ENCODE data around the gene TOPAZ1.
"Not testable (repeated sequence)": the region's sequence is repeated elsewhere in the genome, so short reads cannot be mapped to it uniquely, and the experiment has no call there.

Gene TOPAZ1

GRCh38 chr3:44342176-44342790, 100.6 kb downstream of the TOPAZ1 start:
- Histone ChIP-seq H2BK5ac (ENCODE audit: low read depth, low read length, poor library complexity, severe bottlenecking) (no peak overlapping the region), H4K8ac (ENCODE audit: low read length) (no peak overlapping the region)
- no CpG with 5 or more reads among the region's 1 CpG for WGBS

GRCh38 chr3:44343421-44343820, 101.7 kb downstream of the TOPAZ1 start:
- H3K14ac ChIP-seq (ENCODE audit: low read length in 2 of 2), result no peak overlapping the region
- H3K9me3 ChIP-seq (ENCODE audit: control insufficient read depth, low read length), result no peaks in the 10 kb centered on the region
- H2AFZ ChIP-seq (ENCODE audit: low read depth, low read length), result no peak overlapping the region
- H3K4me3 ChIP-seq (ENCODE audit: insufficient read depth in 1 of 2, low read depth in 1 of 2, low read length in 2 of 2), result no peak overlapping the region
- H4K91ac ChIP-seq (ENCODE audit: low read length), result no peak overlapping the region
- H3K4me2 ChIP-seq (ENCODE audit: low read length, poor library complexity, severe bottlenecking), result no peak overlapping the region
- H3K18ac ChIP-seq (ENCODE audit: low read depth in 1 of 2, low read length in 2 of 2), result no peak overlapping the region
- no peak overlapping the region for H2BK15ac ChIP-seq (ENCODE audit: low read depth, poor library complexity, severe bottlenecking)
- no peak overlapping the region for H3K4ac ChIP-seq (ENCODE audit: low read depth in 1 of 2, low read length in 2 of 2)
- no peak overlapping the region for H3K9ac ChIP-seq (ENCODE audit: low read length)
- peaks cover 24% of the 10 kb centered on the region for H3K79me1 ChIP-seq (replicated peaks; ENCODE audit: low read length, poor library complexity, severe bottlenecking)
- H2BK120ac ChIP-seq (ENCODE audit: low read depth, low read length), result no peak overlapping the region
- H2AK5ac ChIP-seq (ENCODE audit: low read length, severe bottlenecking), result no peak overlapping the region
- H2BK5ac ChIP-seq (ENCODE audit: low read depth, low read length, poor library complexity, severe bottlenecking), result no peak overlapping the region
- peak; percentile 51 for DNase-seq
- no peaks in the 10 kb centered on the region for H3K27me3 ChIP-seq (ENCODE audit: control insufficient read depth in 1 of 2, insufficient read depth in 1 of 2, low read length in 2 of 2)
- no peaks in the 10 kb centered on the region for H3K4me1 ChIP-seq (ENCODE audit: control insufficient read depth, insufficient read depth, low read depth, low read length)
- no peak overlapping the region for H4K8ac ChIP-seq (ENCODE audit: low read length)
- H2BK12ac ChIP-seq (ENCODE audit: low read length in 2 of 2), result no peak overlapping the region
- H3K36me3 ChIP-seq (ENCODE audit: control insufficient read depth in 1 of 2, insufficient read depth in 2 of 2, low read depth in 1 of 2, low read length in 2 of 2), result no peaks in the 10 kb centered on the region
- no peak overlapping the region for H3K23ac ChIP-seq (ENCODE audit: low read length in 2 of 2)
- H3K27ac ChIP-seq (ENCODE audit: low read length, poor library complexity, severe bottlenecking), result no peak overlapping the region

More at GRCh38 chr3:44342176-44342790, 100.6 kb downstream of the TOPAZ1 start:
- peak; percentile 73 for DNase-seq
- Histone ChIP-seq H3K27me3 (ENCODE audit: control insufficient read depth in 1 of 2, insufficient read depth in 1 of 2, low read length in 2 of 2) (no peaks in the 10 kb centered on the region), H3K27ac (ENCODE audit: low read length, poor library complexity, severe bottlenecking) (peak overlapping the region; percentile 40), H2AFZ (ENCODE audit: low read depth, low read length) (no peak overlapping the region), H2BK120ac (ENCODE audit: low read depth, low read length) (no peak overlapping the region), H3K4ac (ENCODE audit: low read depth in 1 of 2, low read length in 2 of 2) (no peak overlapping the region), H3K79me1 (replicated peaks; ENCODE audit: low read length, poor library complexity, severe bottlenecking) (peaks cover 21% of the 10 kb centered on the region), H3K9ac (ENCODE audit: low read length) (peak overlapping the region; percentile 30), H3K23ac (ENCODE audit: low read length in 2 of 2) (no peak overlapping the region), H3K36me3 (ENCODE audit: control insufficient read depth in 1 of 2, insufficient read depth in 2 of 2, low read depth in 1 of 2, low read length in 2 of 2) (no peaks in the 10 kb centered on the region), H3K4me2 (ENCODE audit: low read length, poor library complexity, severe bottlenecking) (no peak overlapping the region), H4K91ac (ENCODE audit: low read length) (no peak overlapping the region), H3K4me3 (ENCODE audit: insufficient read depth in 1 of 2, low read depth in 1 of 2, low read length in 2 of 2) (no peak overlapping the region), H3K18ac (ENCODE audit: low read depth in 1 of 2, low read length in 2 of 2) (no peak overlapping the region), H2AK5ac (ENCODE audit: low read length, severe bottlenecking) (no peak overlapping the region), H3K4me1 (ENCODE audit: control insufficient read depth, insufficient read depth, low read depth, low read length) (peaks cover 2% of the 10 kb centered on the region), H3K9me3 (ENCODE audit: control insufficient read depth, low read length) (no peaks in the 10 kb centered on the region), H2BK15ac (ENCODE audit: low read depth, poor library complexity, severe bottlenecking) (no peak overlapping the region), H3K14ac (ENCODE audit: low read length in 2 of 2) (no peak overlapping the region), H2BK12ac (ENCODE audit: low read length in 2 of 2) (no peak overlapping the region)

- not testable (repeated sequence) for H3K23ac ChIP-seq (ENCODE audit: low read length in 2 of 2); H3K9me3 ChIP-seq (ENCODE audit: control insufficient read depth, low read length)
Observed at GRCh38 chr3:44346590-44346989, 104.9 kb downstream of the TOPAZ1 start.

GRCh38 chr3:44348993-44349392, 107.3 kb downstream of the TOPAZ1 start:
- Histone ChIP-seq H2AK5ac (ENCODE audit: low read length, severe bottlenecking) (no peak overlapping the region), H3K4me1 (ENCODE audit: control insufficient read depth, insufficient read depth, low read depth, low read length) (no peaks in the 10 kb centered on the region), H2BK12ac (ENCODE audit: low read length in 2 of 2) (no peak overlapping the region), H3K4me2 (ENCODE audit: low read length, poor library complexity, severe bottlenecking) (no peak overlapping the region), H3K4ac (ENCODE audit: low read depth in 1 of 2, low read length in 2 of 2) (no peak overlapping the region), H2BK120ac (ENCODE audit: low read depth, low read length) (no peak overlapping the region), H3K36me3 (ENCODE audit: control insufficient read depth in 1 of 2, insufficient read depth in 2 of 2, low read depth in 1 of 2, low read length in 2 of 2) (no peaks in the 10 kb centered on the region), H4K8ac (ENCODE audit: low read length) (no peak overlapping the region), H3K27ac (ENCODE audit: low read length, poor library complexity, severe bottlenecking) (no peak overlapping the region), H3K9ac (ENCODE audit: low read length) (no peak overlapping the region), H2BK15ac (ENCODE audit: low read depth, poor library complexity, severe bottlenecking) (no peak overlapping the region), H3K9me3 (ENCODE audit: control insufficient read depth, low read length) (no peaks in the 10 kb centered on the region), H3K18ac (ENCODE audit: low read depth in 1 of 2, low read length in 2 of 2) (no peak overlapping the region), H3K14ac (ENCODE audit: low read length in 2 of 2) (no peak overlapping the region), H3K4me3 (ENCODE audit: insufficient read depth in 1 of 2, low read depth in 1 of 2, low read length in 2 of 2) (no peak overlapping the region), H2AFZ (ENCODE audit: low read depth, low read length) (no peak overlapping the region), H3K79me1 (replicated peaks; ENCODE audit: low read length, poor library complexity, severe bottlenecking) (peaks cover 21% of the 10 kb centered on the region), H4K91ac (ENCODE audit: low read length) (no peak overlapping the region), H3K27me3 (ENCODE audit: control insufficient read depth in 1 of 2, insufficient read depth in 1 of 2, low read length in 2 of 2) (no peaks in the 10 kb centered on the region), H3K23ac (ENCODE audit: low read length in 2 of 2) (no peak overlapping the region), H2BK5ac (ENCODE audit: low read depth, low read length, poor library complexity, severe bottlenecking) (no peak overlapping the region)
- DNase-seq, result no peak
- 95% methylated on average over 4 of the region's 6 CpGs for WGBS

More at GRCh38 chr3:44346590-44346989, 104.9 kb downstream of the TOPAZ1 start:
- not testable (repeated sequence) for H3K27me3 ChIP-seq (ENCODE audit: control insufficient read depth in 1 of 2, insufficient read depth in 1 of 2, low read length in 2 of 2); H2AK5ac ChIP-seq (ENCODE audit: low read length, severe bottlenecking); H3K27ac ChIP-seq (ENCODE audit: low read length, poor library complexity, severe bottlenecking); H2BK120ac ChIP-seq (ENCODE audit: low read depth, low read length); H2BK5ac ChIP-seq (ENCODE audit: low read depth, low read length, poor library complexity, severe bottlenecking); H3K4me2 ChIP-seq (ENCODE audit: low read length, poor library complexity, severe bottlenecking); H4K91ac ChIP-seq (ENCODE audit: low read length); H3K36me3 ChIP-seq (ENCODE audit: control insufficient read depth in 1 of 2, insufficient read depth in 2 of 2, low read depth in 1 of 2, low read length in 2 of 2); H3K14ac ChIP-seq (ENCODE audit: low read length in 2 of 2); H3K4me1 ChIP-seq (ENCODE audit: control insufficient read depth, insufficient read depth, low read depth, low read length); H2BK15ac ChIP-seq (ENCODE audit: low read depth, poor library complexity, severe bottlenecking); H3K9ac ChIP-seq (ENCODE audit: low read length); H2AFZ ChIP-seq (ENCODE audit: low read depth, low read length); H3K4me3 ChIP-seq (ENCODE audit: insufficient read depth in 1 of 2, low read depth in 1 of 2, low read length in 2 of 2)
- peak overlapping the region; percentile 72 for H4K8ac ChIP-seq (ENCODE audit: low read length)
- peaks cover 23% of the 10 kb centered on the region for H3K79me1 ChIP-seq (replicated peaks; ENCODE audit: low read length, poor library complexity, severe bottlenecking)
- peak; percentile 85 for DNase-seq
- peak overlapping the region in 1 of 2 experiments; percentile 39 for H2BK12ac ChIP-seq (ENCODE audit: low read length in 2 of 2)
- WGBS, result 45% methylated on average over 6 of the region's 6 CpGs
- peak overlapping the region in 1 of 2 experiments; percentile 19 for H3K18ac ChIP-seq (ENCODE audit: low read depth in 1 of 2, low read length in 2 of 2)
- peak overlapping the region in 1 of 2 experiments; percentile 11 for H3K4ac ChIP-seq (ENCODE audit: low read depth in 1 of 2, low read length in 2 of 2)
